Motor neuron (in vitro differentiated cells): ENCODE data around the gene LRMDA. TPM values are rescaled to one million over a fixed set of nuclear protein-coding genes. Genes with fewer than 3 reads are reported as not detected.
A peak's percentile ranks its signal among the peaks of the same experiment; 100 is the strongest.

Experiments
- ATAC-seq, 8 experiments: fragments of 200-7000 bp; cut with Tn5 transposase; replicated peaks in 6 of 8; 2 replicates each; pipeline ENCODE4 v1.8.0; 2021; ENCODE audit warnings: mild to moderate bottlenecking in 8 of 8, moderate library complexity in 8 of 8
- H3K27ac ChIP-seq, 2 donors: fragments of 250-450 bp; sonication (Bioruptor Pico); 2 replicates each; pipeline ENCODE4 v1.9.0; 2021; ENCODE audit warnings: antibody characterized with exemption in 2 of 2, mild to moderate bottlenecking in 2 of 2, moderate library complexity in 1 of 2
- H3K4me1 ChIP-seq, 2 donors: fragments of 250-450 bp; sonication (Bioruptor Pico); replicated peaks in 1 of 2; 2 replicates each; pipeline ENCODE4 v1.6.1; 2021; ENCODE audit warnings: antibody characterized with exemption in 2 of 2, mild to moderate bottlenecking in 2 of 2, moderate library complexity in 1 of 2
- H3K4me3 ChIP-seq, 5 donors: fragments of 250-450 bp; sonication (Bioruptor Pico); 2 replicates each; pipeline ENCODE4 v1.9.0; 2021; ENCODE audit warnings: antibody characterized with exemption in 5 of 5, mild to moderate bottlenecking in 5 of 5, moderate library complexity in 4 of 5
- WGBS, 10 experiments: fragments of 450-650 bp; shearing (Covaris generic); methylation state at CpG; one replicate each; pipeline ENCODE4 v1.0.0; 2022; 5-methylcytosine and 5-hydroxymethylcytosine counted together
- in situ Hi-C, 9 experiments: fragments of 400-800 bp; cut with MboI; loops; one replicate each; pipeline ENCODE4 v1.15.0; 2021; ENCODE audit warnings: low sequenced_read_pairs in 9 of 9, low pct_unique_long_range_greater_than_20kb in 2 of 9; ENCODE audit not compliant: unreplicated experiment in 9 of 9
- total RNA-seq, 8 experiments: library from RNA; unstranded; fragments of 300-600 nt; gene quantifications; 2 replicates each; pipeline versions ENCODE4 v1.2.3 to v1.2.4, GENCODE V29; 2022

The LRMDA gene
- total RNA-seq, 8 experiments from 2014 or later, result 0.85 to 5.4 (median 2.2) TPM; not detected in 1

GRCh38 chr10:75801661-75802060 lies 370.2 kb downstream of the LRMDA start:
- no peak overlapping the region for H3K4me3 ChIP-seq
- peaks cover 16 to 21% of the 10 kb centered on the region in 2 donors for H3K4me1 ChIP-seq
- no peak for ATAC-seq
- in situ Hi-C loops, result no loop called here
- WGBS, 10 experiments, result 0 to 100% (median 80%) methylated on average over 1 to 3 of the region's 3 CpGs; no CpG with 5 or more reads in 1 of the 10 experiments
- no peak overlapping the region for H3K27ac ChIP-seq

GRCh38 chr10:75803121-75803520 lies 371.7 kb downstream of the LRMDA start:
- in situ Hi-C loops, result no loop called here
- Histone ChIP-seq H3K27ac (peak overlapping the region in 1 of 2 donors; percentile 20), H3K4me3 (no peak overlapping the region), H3K4me1 (peaks cover 28 to 29% of the 10 kb centered on the region in 2 donors)
- no peak for ATAC-seq
- 20 to 100% (median 95%) methylated on average over 1 to 3 of the region's 3 CpGs; no CpG with 5 or more reads in 5 of the 10 experiments for WGBS, 10 experiments

GRCh38 chr10:75803816-75804552 lies 372.6 kb downstream of the LRMDA start:
- Histone ChIP-seq H3K27ac (peak overlapping the region; percentile 19 to 67), H3K4me3 (no peak overlapping the region), H3K4me1 (peaks cover 28 to 31% of the 10 kb centered on the region in 2 donors)
- WGBS, 10 experiments, result 50 to 100% (median 71%) methylated on average over 2 to 13 of the region's 14 CpGs; no CpG with 5 or more reads in 1 of the 10 experiments
- in situ Hi-C loops, result no loop called here
- ATAC-seq, result peak in 5 of 8 experiments; percentile 57 to 90 (median 85)

DNA sequence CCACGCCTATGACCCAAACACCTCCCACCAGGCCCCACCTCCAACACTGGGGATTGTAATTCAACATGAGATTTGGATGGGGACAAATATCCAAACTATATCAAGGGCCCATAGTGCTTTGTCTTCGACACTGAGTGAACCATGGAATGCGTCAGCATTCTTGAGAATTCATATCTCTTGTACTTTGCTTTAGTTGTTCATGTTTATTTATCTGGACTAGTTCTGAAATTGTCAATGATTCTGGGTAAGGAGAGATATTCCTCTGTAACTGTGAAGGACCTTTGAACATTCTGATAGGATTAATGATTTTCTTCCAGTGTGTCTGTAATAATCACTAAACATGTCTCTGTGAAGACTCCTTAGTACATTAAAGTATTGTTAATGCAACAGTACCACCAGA lies 374.8 kb downstream of the LRMDA start:
- H3K27ac ChIP-seq, result no peak overlapping the region
- ATAC-seq, result no peak
- peaks cover 28 to 31% of the 10 kb centered on the region in 2 donors for H3K4me1 ChIP-seq
- H3K4me3 ChIP-seq, result no peak overlapping the region
- 40 to 100% (median 95%) methylated on average over 1 to 3 of the region's 3 CpGs; no CpG with 5 or more reads in 1 of the 10 experiments for WGBS, 10 experiments
- in situ Hi-C loops, result no loop called here

GRCh38 chr10:75807456-75807855 lies 376.0 kb downstream of the LRMDA start:
- no peak overlapping the region for H3K4me3 ChIP-seq
- peaks cover 28 to 31% of the 10 kb centered on the region in 2 donors for H3K4me1 ChIP-seq
- no peak for ATAC-seq
- no peak overlapping the region for H3K27ac ChIP-seq
- 49 to 89% (median 64%) methylated on average over 2 to 5 of the region's 5 CpGs; no CpG with 5 or more reads in 2 of the 10 experiments for WGBS, 10 experiments
- in situ Hi-C loops, result no loop called here

GRCh38 chr10:75809003-75809402 lies 377.6 kb downstream of the LRMDA start:
- Histone ChIP-seq H3K27ac (no peak overlapping the region), H3K4me1 (peaks cover 20 to 23% of the 10 kb centered on the region in 2 donors), H3K4me3 (no peak overlapping the region)
- 14 to 93% (median 83%) methylated on average over 1 to 2 of the region's 3 CpGs; no CpG with 5 or more reads in 5 of the 10 experiments for WGBS, 10 experiments
- no peak for ATAC-seq
- in situ Hi-C loops, result no loop called here

DNA sequence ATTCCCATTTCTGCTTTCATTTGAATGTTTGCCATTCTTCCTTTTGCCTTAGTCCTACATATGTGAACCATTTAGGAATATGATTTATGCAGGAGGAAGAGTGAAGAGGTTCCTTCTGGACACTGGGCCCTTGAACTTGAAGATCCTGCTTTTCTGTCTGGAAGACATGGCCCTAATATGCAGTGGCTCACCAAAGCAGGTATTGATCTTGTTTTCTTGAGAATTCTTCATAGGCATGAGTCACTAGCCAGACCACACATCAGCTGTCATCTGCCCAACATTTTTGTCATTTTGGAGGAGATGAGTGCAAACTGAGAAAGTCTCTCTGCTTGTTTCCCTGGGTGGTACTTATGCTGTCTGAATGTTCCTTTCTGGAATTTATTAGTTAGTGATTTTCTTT lies 382.6 kb downstream of the LRMDA start:
- in situ Hi-C loops, result no loop called here
- no peak overlapping the region for H3K27ac ChIP-seq
- peak in 1 of 8 experiments; percentile 27 for ATAC-seq
- H3K4me3 ChIP-seq, result no peak overlapping the region
- H3K4me1 ChIP-seq, result peaks cover 0 to 8% of the 10 kb centered on the region in 2 donors

DNA sequence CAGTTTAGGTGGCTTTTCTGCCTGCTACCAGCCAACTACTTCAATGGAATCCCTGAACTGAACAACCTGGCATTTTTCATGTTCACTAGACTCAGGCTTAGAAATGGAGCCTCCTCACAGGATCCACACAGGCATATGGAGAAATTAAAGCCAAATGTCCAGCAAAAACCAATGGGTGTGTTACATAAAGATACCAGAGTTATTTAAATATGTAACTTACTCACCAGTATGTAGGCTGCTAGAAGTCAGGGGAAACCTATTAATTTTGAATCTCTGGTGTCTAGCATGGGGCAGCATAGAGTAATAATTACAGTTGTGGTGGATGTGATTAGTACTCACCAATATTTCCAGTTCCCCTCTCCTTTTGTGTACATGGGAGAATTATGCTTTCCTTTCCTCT lies 383.6 kb downstream of the LRMDA start:
- in situ Hi-C loops, result no loop called here
- no peak overlapping the region for H3K4me3 ChIP-seq
- H3K27ac ChIP-seq, result no peak overlapping the region
- peak in 3 of 8 experiments; percentile 51 to 84 (median 83) for ATAC-seq
- peaks cover 0 to 8% of the 10 kb centered on the region in 2 donors for H3K4me1 ChIP-seq

DNA sequence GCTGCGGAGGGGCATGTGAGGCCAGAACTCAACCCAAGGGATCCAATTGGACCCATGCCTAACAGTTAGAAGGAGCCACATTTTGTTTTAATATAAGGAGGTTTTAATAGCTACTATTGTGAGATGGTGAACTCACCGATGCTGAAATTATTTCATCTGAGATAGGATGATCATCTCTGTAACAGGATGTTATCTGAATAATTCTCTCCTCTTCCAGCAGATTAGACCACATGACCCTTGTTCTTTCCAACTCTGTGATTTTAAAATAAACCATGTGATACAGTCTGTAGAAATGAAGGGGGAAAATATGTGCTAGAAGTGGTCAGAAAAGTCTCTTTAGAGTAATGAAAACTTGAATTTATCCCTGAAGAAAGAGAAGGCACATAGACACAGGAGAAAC lies 385.8 kb downstream of the LRMDA start:
- in situ Hi-C loops, result no loop called here
- H3K4me1 ChIP-seq, result peaks cover 0 to 8% of the 10 kb centered on the region in 2 donors
- H3K27ac ChIP-seq, result no peak overlapping the region
- 0 to 100% (median 54%) methylated on average over 1 to 2 of the region's 2 CpGs; no CpG with 5 or more reads in 2 of the 10 experiments for WGBS, 10 experiments
- ATAC-seq, result no peak
- H3K4me3 ChIP-seq, result no peak overlapping the region

GRCh38 chr10:75818552-75818951 lies 387.1 kb downstream of the LRMDA start:
- Histone ChIP-seq H3K27ac (no peak overlapping the region), H3K4me1 (peaks cover 0 to 8% of the 10 kb centered on the region in 2 donors), H3K4me3 (no peak overlapping the region)
- peak in 1 of 8 experiments; percentile 26 for ATAC-seq
- WGBS, 10 experiments, result 20 to 100% (median 72%) methylated on average over 1 to 4 of the region's 4 CpGs
- in situ Hi-C loops, result no loop called here

DNA sequence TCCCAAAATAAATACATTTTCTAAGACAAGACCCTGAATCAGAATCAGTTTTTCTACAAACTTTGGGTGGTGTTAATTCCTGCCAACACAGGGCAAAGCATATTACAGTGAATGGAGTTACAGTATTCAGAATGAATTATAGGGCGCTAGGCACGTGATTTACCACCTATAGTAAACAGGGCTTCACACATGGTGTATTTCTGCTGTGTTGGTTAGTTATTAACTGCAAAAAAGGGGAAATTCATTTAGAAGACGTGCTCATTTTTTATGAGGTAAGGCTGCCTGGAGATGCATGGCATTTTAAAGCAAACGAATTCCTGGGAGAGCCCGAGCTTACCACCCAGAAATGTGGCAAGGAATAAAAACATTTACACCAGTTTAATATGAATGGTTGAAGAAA lies 393.8 kb downstream of the LRMDA start:
- Histone ChIP-seq H3K27ac (no peak overlapping the region), H3K4me1 (peaks cover 0 to 9% of the 10 kb centered on the region in 2 donors), H3K4me3 (no peak overlapping the region)
- no peak for ATAC-seq
- WGBS, 10 experiments, result 20 to 93% (median 77%) methylated on average over 1 to 5 of the region's 5 CpGs; no CpG with 5 or more reads in 1 of the 10 experiments
- in situ Hi-C loops, result no loop called here

GRCh38 chr10:75825661-75826060 lies 394.2 kb downstream of the LRMDA start:
- Histone ChIP-seq H3K27ac (no peak overlapping the region), H3K4me3 (no peak overlapping the region), H3K4me1 (peaks cover 0 to 9% of the 10 kb centered on the region in 2 donors)
- in situ Hi-C loops, result no loop called here
- WGBS, 10 experiments, result 45 to 95% (median 80%) methylated on average over 1 to 5 of the region's 5 CpGs; no CpG with 5 or more reads in 3 of the 10 experiments
- ATAC-seq, result no peak

GRCh38 chr10:75826846-75827245 lies 395.4 kb downstream of the LRMDA start:
- ATAC-seq, result no peak
- in situ Hi-C loops, result no loop called here
- 16 to 95% (median 82%) methylated on average over 1 to 5 of the region's 5 CpGs for WGBS, 10 experiments
- Histone ChIP-seq H3K4me1 (peaks cover 0 to 9% of the 10 kb centered on the region in 2 donors), H3K27ac (no peak overlapping the region), H3K4me3 (no peak overlapping the region)
